SK-N-MC (cell line): Measurements from ENCODE around the gene HBEGF.

Experiments
- DNase-seq: peaks from one replicate; pipeline ENCODE4 v3.0.0-alpha.2; 2011; ENCODE audit warnings: low read depth, low spot score
- H3K27ac ChIP-seq: fragments of 200-600 bp; sonication (generic); 2 replicates; pipeline ENCODE4 v1.5.1; 2016; ENCODE audit warnings: mixed run types
- H3K36me3 ChIP-seq: fragments of 200-600 bp; sonication (generic); 2 replicates; pipeline ENCODE4 v1.6.1; 2017; ENCODE audit warnings: antibody characterized with exemption, low read length, mixed read lengths; ENCODE audit not compliant: insufficient read depth
- H3K4me3 ChIP-seq: fragments of 200-600 bp; sonication (generic); 2 replicates; pipeline ENCODE4 v1.5.1; 2016
- H3K9ac ChIP-seq: fragments of 200-600 bp; sonication (generic); 2 replicates; pipeline ENCODE4 v1.8.0; 2017; ENCODE audit warnings: mixed run types, mixed read lengths; ENCODE audit not compliant: insufficient read length
- H3K9me3 ChIP-seq: fragments of 200-600 bp; sonication (generic); 2 replicates; pipeline ENCODE4 v1.6.1; 2017; ENCODE audit warnings: low read depth, mild to moderate bottlenecking, antibody characterized with exemption, low read length, moderate library complexity, mixed read lengths
- EZH2 ChIP-seq: fragments of 200-600 bp; sonication (generic); IDR thresholded peaks from one replicate; pipeline ENCODE4 v1.6.1; 2017; ENCODE audit warnings: antibody characterized with exemption
- FOXP2 ChIP-seq: optimal IDR thresholded peaks from 2 replicates; pipeline ENCODE3; 2011; ENCODE audit warnings: mild to moderate bottlenecking, moderate library complexity; ENCODE audit not compliant: insufficient read depth; ENCODE audit errors: extremely low read length, control extremely low read depth
- POLR2AphosphoS5 ChIP-seq: IDR thresholded peaks from 2 replicates; pipeline ENCODE4 v1.6.1; 2012; ENCODE audit warnings: mild to moderate bottlenecking, low read depth, low read length, borderline replicate concordance

The HBEGF gene

GRCh38 chr5:140309706-140310249 is 36.6 kb downstream of the HBEGF start:
- TF ChIP-seq FOXP2 = no peak
- no peak for TF ChIP-seq EZH2
- TF ChIP-seq POLR2AphosphoS5 = no peak

GRCh38 chr5:140305471-140305870 is 40.9 kb downstream of the HBEGF start:
- H3K9me3 ChIP-seq = no peaks in the 10 kb centered on the region
- no peak overlapping the region for H3K9ac ChIP-seq
- no peak overlapping the region for H3K27ac ChIP-seq
- no peaks in the 10 kb centered on the region for H3K36me3 ChIP-seq
- no peak for DNase-seq
- TF ChIP-seq POLR2AphosphoS5 (no peak), FOXP2 (no peak), EZH2 (no peak)
- H3K4me3 ChIP-seq = no peak overlapping the region

More at GRCh38 chr5:140309706-140310249, 36.6 kb downstream of the HBEGF start:
- DNase-seq = no peak
- Histone ChIP-seq H3K9me3 (no peaks in the 10 kb centered on the region), H3K27ac (no peak overlapping the region), H3K4me3 (no peak overlapping the region), H3K36me3 (no peaks in the 10 kb centered on the region), H3K9ac (no peak overlapping the region)

GRCh38 chr5:140303966-140304365 is 42.4 kb downstream of the HBEGF start:
- Histone ChIP-seq H3K9ac (no peak overlapping the region), H3K4me3 (no peak overlapping the region), H3K27ac (no peak overlapping the region), H3K9me3 (no peaks in the 10 kb centered on the region), H3K36me3 (peaks cover 12% of the 10 kb centered on the region; the same call in 1 of the 2 replicates)
- no peak for DNase-seq
- TF ChIP-seq POLR2AphosphoS5 = no peak
- no peak for TF ChIP-seq FOXP2
- no peak for TF ChIP-seq EZH2

- H3K36me3 ChIP-seq = peaks cover 20% of the 10 kb centered on the region; the same call in 1 of the 2 replicates
- peak within 1 kb of the TSS; percentile 91 for H3K4me3 ChIP-seq
- H3K9ac ChIP-seq = peak within 1 kb of the TSS; percentile 95
- peak within 1 kb of the TSS; percentile 73 for H3K27ac ChIP-seq
- peak; percentile 86 for DNase-seq
- TF ChIP-seq EZH2 (no peak), FOXP2 (no peak), POLR2AphosphoS5 (peak; percentile 93)
- no peaks in the 10 kb centered on the region for H3K9me3 ChIP-seq
These were observed 43.4 kb downstream of the HBEGF start, which contains the start of gene PFDN1 for GRCh38 chr5:140302786-140303639. Gene PFDN1 (minus strand): TSS chr5:140303101. CDS start chr5:140303073, 28 bp downstream.

- Histone ChIP-seq H3K9me3 (no peaks in the 10 kb centered on the region), H3K4me3 (no peak overlapping the region), H3K9ac (no peak overlapping the region), H3K27ac (no peak overlapping the region), H3K36me3 (peaks cover 23% of the 10 kb centered on the region; the same call in 1 of the 2 replicates)
- TF ChIP-seq POLR2AphosphoS5 (no peak), EZH2 (no peak), FOXP2 (no peak)
- DNase-seq = no peak
These were observed 45.3 kb downstream of the HBEGF start for GRCh38 chr5:140301136-140301535.

GRCh38 chr5:140299056-140299455 is 47.3 kb downstream of the HBEGF start:
- H3K4me3 ChIP-seq = no peak overlapping the region
- no peaks in the 10 kb centered on the region for H3K9me3 ChIP-seq
- H3K9ac ChIP-seq = no peak overlapping the region
- H3K27ac ChIP-seq = no peak overlapping the region
- H3K36me3 ChIP-seq = peaks cover 23% of the 10 kb centered on the region; the same call in 1 of the 2 replicates
- no peak for DNase-seq
- TF ChIP-seq FOXP2 (no peak), EZH2 (no peak), POLR2AphosphoS5 (no peak)

DNA sequence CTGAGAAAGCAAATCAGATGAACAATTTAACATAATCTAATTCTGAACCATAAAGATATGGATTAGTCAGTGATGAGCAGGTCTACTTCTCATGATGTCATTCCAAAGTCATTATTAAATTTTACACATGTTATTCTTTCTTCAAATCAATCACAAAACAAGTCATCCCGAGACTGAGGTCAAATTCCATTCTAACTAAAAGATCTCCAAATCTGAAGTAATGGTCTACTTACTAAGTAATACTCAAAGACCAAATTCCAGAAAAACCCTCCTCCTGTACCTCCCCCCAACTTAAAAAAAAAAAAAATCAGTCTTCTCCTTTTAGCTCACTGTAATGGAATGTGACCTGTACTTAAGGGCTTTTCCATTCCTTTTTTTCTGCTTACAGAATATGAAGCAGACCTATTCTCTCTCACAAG is 48.2 kb downstream of the HBEGF start:
- Histone ChIP-seq H3K36me3 (peaks cover 23% of the 10 kb centered on the region; the same call in 1 of the 2 replicates), H3K9me3 (no peaks in the 10 kb centered on the region), H3K4me3 (no peak overlapping the region), H3K9ac (no peak overlapping the region), H3K27ac (0 out of 2 replicates have a peak overlapping the region, but pooled peaks have one; percentile 40)
- TF ChIP-seq EZH2 = no peak
- no peak for TF ChIP-seq FOXP2
- no peak for TF ChIP-seq POLR2AphosphoS5
- DNase-seq = no peak

GRCh38 chr5:140297283-140297682 is 49.1 kb downstream of the HBEGF start:
- TF ChIP-seq POLR2AphosphoS5 (no peak), FOXP2 (no peak), EZH2 (no peak)
- no peak for DNase-seq
- 0 out of 2 replicates have a peak overlapping the region, but pooled peaks have one; percentile 40 for H3K27ac ChIP-seq
- peaks cover 23% of the 10 kb centered on the region; the same call in 1 of the 2 replicates for H3K36me3 ChIP-seq
- no peaks in the 10 kb centered on the region for H3K9me3 ChIP-seq
- H3K9ac ChIP-seq = no peak overlapping the region
- H3K4me3 ChIP-seq = no peak overlapping the region
